ENCODE data around the gene CRX.

GRCh38 chr19:47824396-47824795 is 2.7 kb downstream of the CRX start:
- no peak for TF ChIP-seq CTCF (IDR thresholded peaks at IDR 0.05)
- TF ChIP-seq EZH2 (IDR thresholded peaks at IDR 0.05; ENCODE audit: borderline replicate concordance, insufficient read depth, low read depth, low read length, poor library complexity, severe bottlenecking): no peak

All from B cell (primary cell).